HUES48 (cell line): ENCODE data around the gene KLHL29.

Experiments
- H3K27ac ChIP-seq: one replicate; pipeline ENCODE4 v1.7.0; 2013; ENCODE audit warnings: low read depth, low read length, inconsistent platforms
- H3K27me3 ChIP-seq: 2 replicates; pipeline ENCODE4 v1.6.1; 2013; ENCODE audit warnings: mild to moderate bottlenecking, low read length; ENCODE audit not compliant: control insufficient read depth, insufficient read depth
- H3K36me3 ChIP-seq: 2 replicates; pipeline ENCODE4 v1.6.1; 2013; ENCODE audit warnings: low read length; ENCODE audit not compliant: control insufficient read depth, insufficient read depth
- H3K4me1 ChIP-seq: 2 replicates; pipeline ENCODE4 v1.6.1; 2013; ENCODE audit warnings: mild to moderate bottlenecking, low read length; ENCODE audit not compliant: control insufficient read depth, insufficient read depth
- H3K4me3 ChIP-seq: 2 replicates; pipeline ENCODE4 v1.5.1; 2013; ENCODE audit warnings: mild to moderate bottlenecking, low read depth, low read length
- H3K9ac ChIP-seq: 2 replicates; pipeline ENCODE4 v1.6.1; 2013; ENCODE audit warnings: mild to moderate bottlenecking, low read depth, low read length, moderate library complexity
- H3K9me3 ChIP-seq: 2 replicates; pipeline ENCODE4 v1.6.1; 2013; ENCODE audit warnings: low read length; ENCODE audit not compliant: control insufficient read depth, insufficient read depth

KLHL29 gene

GRCh38 chr2:23619941-23620340 is 235.0 kb downstream of the KLHL29 start:
- Histone ChIP-seq H3K9me3 (no peaks in the 10 kb centered on the region), H3K9ac (no peak overlapping the region), H3K27me3 (no peaks in the 10 kb centered on the region), H3K4me1 (no peaks in the 10 kb centered on the region), H3K36me3 (no peaks in the 10 kb centered on the region), H3K27ac (no peak overlapping the region), H3K4me3 (no peak overlapping the region)

- Histone ChIP-seq H3K36me3 (no peaks in the 10 kb centered on the region), H3K27ac (no peak overlapping the region), H3K9me3 (no peaks in the 10 kb centered on the region), H3K9ac (no peak overlapping the region), H3K27me3 (no peaks in the 10 kb centered on the region), H3K4me3 (no peak overlapping the region), H3K4me1 (no peaks in the 10 kb centered on the region)
These were observed 235.9 kb downstream of the KLHL29 start for GRCh38 chr2:23620841-23621341.

GRCh38 chr2:23621616-23622015 is 236.6 kb downstream of the KLHL29 start:
- H3K27ac ChIP-seq: no peak overlapping the region
- no peak overlapping the region for H3K4me3 ChIP-seq
- no peak overlapping the region for H3K9ac ChIP-seq
- H3K4me1 ChIP-seq: no peaks in the 10 kb centered on the region
- H3K9me3 ChIP-seq: no peaks in the 10 kb centered on the region
- H3K36me3 ChIP-seq: no peaks in the 10 kb centered on the region
- no peaks in the 10 kb centered on the region for H3K27me3 ChIP-seq

- Histone ChIP-seq H3K4me1 (no peaks in the 10 kb centered on the region; the same call in 1 of the 2 replicates), H3K9me3 (no peaks in the 10 kb centered on the region), H3K4me3 (no peak overlapping the region), H3K36me3 (no peaks in the 10 kb centered on the region), H3K27me3 (no peaks in the 10 kb centered on the region), H3K9ac (no peak overlapping the region), H3K27ac (no peak overlapping the region)
These were observed 237.5 kb downstream of the KLHL29 start for GRCh38 chr2:23622466-23622865.

- H3K9ac ChIP-seq: no peak overlapping the region
- no peaks in the 10 kb centered on the region for H3K36me3 ChIP-seq
- no peaks in the 10 kb centered on the region for H3K9me3 ChIP-seq
- no peak overlapping the region for H3K4me3 ChIP-seq
- H3K4me1 ChIP-seq: no peaks in the 10 kb centered on the region; the same call in 1 of the 2 replicates
- no peaks in the 10 kb centered on the region for H3K27me3 ChIP-seq
- no peak overlapping the region for H3K27ac ChIP-seq
These were observed 238.1 kb downstream of the KLHL29 start for GRCh38 chr2:23622966-23623675.

- H3K27ac ChIP-seq: no peak overlapping the region
- no peaks in the 10 kb centered on the region; the same call in 1 of the 2 replicates for H3K4me1 ChIP-seq
- no peaks in the 10 kb centered on the region for H3K36me3 ChIP-seq
- no peaks in the 10 kb centered on the region for H3K9me3 ChIP-seq
- H3K27me3 ChIP-seq: no peaks in the 10 kb centered on the region
- no peak overlapping the region for H3K4me3 ChIP-seq
- H3K9ac ChIP-seq: no peak overlapping the region
These were observed 239.4 kb downstream of the KLHL29 start for GRCh38 chr2:23624378-23624777.

- Histone ChIP-seq H3K27ac (no peak overlapping the region), H3K36me3 (no peaks in the 10 kb centered on the region), H3K9me3 (no peaks in the 10 kb centered on the region), H3K4me1 (no peaks in the 10 kb centered on the region; the same call in 1 of the 2 replicates), H3K4me3 (no peak overlapping the region), H3K9ac (no peak overlapping the region), H3K27me3 (no peaks in the 10 kb centered on the region)
These were observed 239.9 kb downstream of the KLHL29 start for GRCh38 chr2:23624915-23625314.

- Histone ChIP-seq H3K4me1 (no peaks in the 10 kb centered on the region; the same call in 1 of the 2 replicates), H3K9me3 (no peaks in the 10 kb centered on the region), H3K4me3 (no peak overlapping the region), H3K36me3 (no peaks in the 10 kb centered on the region), H3K27me3 (no peaks in the 10 kb centered on the region), H3K9ac (no peak overlapping the region), H3K27ac (no peak overlapping the region)
These were observed 240.7 kb downstream of the KLHL29 start for GRCh38 chr2:23625726-23626125.

- H3K4me1 ChIP-seq: no peaks in the 10 kb centered on the region; the same call in 1 of the 2 replicates
- no peaks in the 10 kb centered on the region for H3K9me3 ChIP-seq
- no peaks in the 10 kb centered on the region for H3K27me3 ChIP-seq
- H3K9ac ChIP-seq: no peak overlapping the region
- no peak overlapping the region for H3K4me3 ChIP-seq
- no peak overlapping the region for H3K27ac ChIP-seq
- no peaks in the 10 kb centered on the region for H3K36me3 ChIP-seq
These were observed 241.8 kb downstream of the KLHL29 start for GRCh38 chr2:23626701-23627230.

- H3K4me1 ChIP-seq: no peaks in the 10 kb centered on the region; the same call in 1 of the 2 replicates
- H3K27ac ChIP-seq: no peak overlapping the region
- H3K9ac ChIP-seq: no peak overlapping the region
- H3K4me3 ChIP-seq: no peak overlapping the region
- no peaks in the 10 kb centered on the region for H3K36me3 ChIP-seq
- no peaks in the 10 kb centered on the region for H3K9me3 ChIP-seq
- H3K27me3 ChIP-seq: no peaks in the 10 kb centered on the region
These were observed 242.4 kb downstream of the KLHL29 start for GRCh38 chr2:23627236-23628009.
